ENCODE measurements around the gene CCSAP.

DNA sequence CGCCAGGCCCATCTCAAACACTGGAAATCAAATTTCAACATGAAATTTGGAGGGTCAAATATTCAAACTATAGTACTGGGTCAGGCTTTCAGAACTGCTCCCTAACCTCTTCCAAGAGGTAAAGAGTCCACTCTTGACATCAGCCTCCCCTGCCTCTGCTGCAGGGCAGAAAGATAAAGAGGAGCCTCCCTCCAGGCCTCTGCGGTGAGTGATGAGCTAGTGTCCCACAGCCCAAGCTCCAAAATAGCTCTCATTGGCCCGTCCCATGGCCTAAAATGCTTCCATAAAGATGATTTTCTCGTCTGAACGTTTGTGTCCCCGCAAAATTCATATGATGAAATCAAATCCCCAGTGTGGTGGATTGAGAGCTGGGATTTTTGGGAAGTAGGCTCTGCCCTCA, 33.7 kb upstream of the CCSAP start:
- TF ChIP-seq, protein P1, sequence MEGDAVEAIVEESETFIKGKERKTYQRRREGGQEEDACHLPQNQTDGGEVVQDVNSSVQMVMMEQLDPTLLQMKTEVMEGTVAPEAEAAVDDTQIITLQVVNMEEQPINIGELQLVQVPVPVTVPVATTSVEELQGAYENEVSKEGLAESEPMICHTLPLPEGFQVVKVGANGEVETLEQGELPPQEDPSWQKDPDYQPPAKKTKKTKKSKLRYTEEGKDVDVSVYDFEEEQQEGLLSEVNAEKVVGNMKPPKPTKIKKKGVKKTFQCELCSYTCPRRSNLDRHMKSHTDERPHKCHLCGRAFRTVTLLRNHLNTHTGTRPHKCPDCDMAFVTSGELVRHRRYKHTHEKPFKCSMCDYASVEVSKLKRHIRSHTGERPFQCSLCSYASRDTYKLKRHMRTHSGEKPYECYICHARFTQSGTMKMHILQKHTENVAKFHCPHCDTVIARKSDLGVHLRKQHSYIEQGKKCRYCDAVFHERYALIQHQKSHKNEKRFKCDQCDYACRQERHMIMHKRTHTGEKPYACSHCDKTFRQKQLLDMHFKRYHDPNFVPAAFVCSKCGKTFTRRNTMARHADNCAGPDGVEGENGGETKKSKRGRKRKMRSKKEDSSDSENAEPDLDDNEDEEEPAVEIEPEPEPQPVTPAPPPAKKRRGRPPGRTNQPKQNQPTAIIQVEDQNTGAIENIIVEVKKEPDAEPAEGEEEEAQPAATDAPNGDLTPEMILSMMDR (IDR thresholded peaks at IDR 0.05) = no peak
- no peak for TF ChIP-seq ZFX (IDR thresholded peaks at IDR 0.05; ENCODE audit: borderline replicate concordance)

Measured in 22Rv1 (cell line).